ENCODE results near the gene EEF1AKMT4.
A peak's percentile ranks its signal among the peaks of the same experiment; 100 is the strongest.

Gene EEF1AKMT4

DNA sequence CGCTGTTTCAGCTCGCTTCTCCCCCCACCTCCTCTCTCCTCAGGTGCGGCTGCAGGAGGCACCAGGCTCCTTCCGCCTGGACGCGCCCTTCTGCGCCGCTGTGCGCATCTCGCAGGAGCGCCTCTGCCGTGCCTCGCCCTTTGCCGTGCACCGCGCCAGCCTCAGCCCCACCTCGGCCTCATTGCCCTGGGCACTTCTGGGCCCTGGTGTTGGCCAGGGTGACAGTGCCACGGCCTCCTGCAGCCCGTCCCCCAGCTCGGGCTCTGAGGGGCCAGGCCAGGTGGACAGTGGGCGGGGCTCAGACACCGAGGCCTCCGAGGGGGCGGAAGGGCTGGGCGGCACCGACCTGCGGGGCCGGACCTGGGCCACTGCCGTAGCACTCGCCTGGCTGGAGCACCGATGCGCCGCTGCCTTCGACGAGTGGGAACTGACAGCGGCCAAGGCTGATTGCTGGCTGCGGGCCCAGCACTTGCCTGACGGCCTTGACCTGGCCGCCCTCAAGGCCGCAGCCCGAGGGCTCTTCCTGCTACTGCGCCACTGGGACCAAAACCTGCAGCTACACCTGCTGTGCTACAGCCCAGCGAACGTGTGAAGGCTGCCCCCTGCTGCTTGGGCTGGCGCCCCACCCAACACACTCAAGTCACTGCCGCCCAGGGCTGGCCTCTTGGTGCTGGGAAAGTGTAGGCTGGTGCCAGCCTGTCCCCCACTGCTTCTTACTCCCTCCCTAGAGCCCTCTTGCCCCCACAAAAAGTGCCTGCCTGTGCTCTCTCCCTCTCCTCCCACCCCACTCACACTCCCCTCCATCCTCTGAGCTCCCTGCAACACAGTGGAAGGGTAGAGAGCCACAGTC, 7.8 kb upstream of the EEF1AKMT4 start:
- H3K9ac ChIP-seq (ENCODE audit: low read depth in 1 of 2, low read length in 2 of 2), result peak overlapping the region in 1 of 2 donors; percentile 62
- no peaks in the 10 kb centered on the region for H3K9me3 ChIP-seq (ENCODE audit: control insufficient read depth in 2 of 2, low read length in 2 of 2)
- H3K36me3 ChIP-seq (ENCODE audit: control insufficient read depth in 2 of 2, insufficient read depth in 2 of 2, low read length in 2 of 2), result peaks cover 33 to 36% of the 10 kb centered on the region in 2 donors
- H3K27me3 ChIP-seq (ENCODE audit: control insufficient read depth in 2 of 2, insufficient read depth in 2 of 2, low read length in 2 of 2), result no peaks in the 10 kb centered on the region
- peak overlapping the region; percentile 37 to 52 for H3K4me3 ChIP-seq (ENCODE audit: low read length in 2 of 2)
- peak overlapping the region; percentile 29 to 38 for H3K27ac ChIP-seq (ENCODE audit: low read depth in 2 of 2, low read length in 2 of 2)
- peaks cover 0 to 9% of the 10 kb centered on the region in 2 donors for H3K4me1 ChIP-seq (ENCODE audit: control insufficient read depth in 2 of 2, insufficient read depth in 2 of 2, low read length in 2 of 2)

GRCh38 chr3:184242297-184242685, 7.2 kb upstream of the EEF1AKMT4 start:
- Histone ChIP-seq H3K36me3 (ENCODE audit: control insufficient read depth in 2 of 2, insufficient read depth in 2 of 2, low read length in 2 of 2) (peaks cover 33 to 36% of the 10 kb centered on the region in 2 donors), H3K4me3 (ENCODE audit: low read length in 2 of 2) (no peak overlapping the region), H3K27me3 (ENCODE audit: control insufficient read depth in 2 of 2, insufficient read depth in 2 of 2, low read length in 2 of 2) (no peaks in the 10 kb centered on the region), H3K9me3 (ENCODE audit: control insufficient read depth in 2 of 2, low read length in 2 of 2) (no peaks in the 10 kb centered on the region), H3K9ac (ENCODE audit: low read depth in 1 of 2, low read length in 2 of 2) (no peak overlapping the region), H3K4me1 (ENCODE audit: control insufficient read depth in 2 of 2, insufficient read depth in 2 of 2, low read length in 2 of 2) (peaks cover 0 to 9% of the 10 kb centered on the region in 2 donors), H3K27ac (ENCODE audit: low read depth in 2 of 2, low read length in 2 of 2) (no peak overlapping the region)

DNA sequence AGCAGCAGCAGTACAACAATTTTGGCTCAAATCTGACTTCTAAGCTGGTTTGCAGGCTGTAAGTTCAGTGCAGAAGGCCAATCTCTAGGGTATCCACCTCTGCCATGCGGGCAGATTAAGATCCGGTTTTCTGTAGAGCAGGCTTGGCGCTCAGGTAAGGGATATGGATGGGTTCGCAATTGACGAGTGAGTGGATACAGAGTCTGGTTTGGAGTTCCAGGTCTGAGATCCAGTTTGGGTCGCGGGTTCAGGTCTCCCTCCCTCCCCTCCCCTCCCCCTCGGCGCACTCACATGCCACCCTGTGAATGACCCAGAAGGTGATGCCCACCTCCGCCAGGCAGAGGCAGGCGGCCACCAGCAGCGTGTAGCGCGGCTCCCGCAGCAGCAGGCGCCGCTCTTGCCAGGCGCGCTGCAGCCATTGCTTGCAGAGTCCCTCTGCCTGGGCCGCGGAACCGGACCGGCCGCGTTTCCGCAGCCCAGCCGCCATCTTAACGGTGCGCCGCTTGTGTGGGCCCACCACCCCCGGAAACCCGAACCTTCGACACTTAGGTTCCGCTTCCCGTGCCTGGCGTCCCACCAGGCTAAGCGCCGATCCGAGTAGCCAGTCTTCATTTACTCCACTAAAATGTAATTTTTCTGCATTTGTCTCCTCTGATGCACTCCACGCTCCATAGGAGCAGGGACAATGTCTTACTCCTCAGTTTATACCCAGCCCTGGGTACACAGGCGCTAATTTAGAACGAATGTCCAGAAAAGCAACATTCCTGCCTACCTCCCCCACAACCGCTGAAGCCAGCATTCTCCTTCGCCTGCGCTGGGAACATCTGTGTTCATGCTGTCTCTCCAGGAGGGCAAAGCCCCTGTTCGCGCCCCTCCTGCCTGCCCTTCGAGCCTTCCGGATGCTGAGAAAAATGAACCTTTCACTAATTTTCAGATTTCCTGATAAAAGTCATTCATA, 739 bp upstream of the EEF1AKMT4 start, which contains the start of gene ALG3:
Gene ALG3, minus strand, starts transcription at position 509 of the 958 bp plus-strand sequence. Its CDS starts 22 bp downstream, at position 487.
- peak within 1 kb of the TSS; percentile 59 to 92 for H3K27ac ChIP-seq (ENCODE audit: low read depth in 2 of 2, low read length in 2 of 2)
- H3K9me3 ChIP-seq (ENCODE audit: control insufficient read depth in 2 of 2, low read length in 2 of 2), result no peaks in the 10 kb centered on the region
- H3K9ac ChIP-seq (ENCODE audit: low read depth in 1 of 2, low read length in 2 of 2), result peak within 1 kb of the TSS; percentile 82 to 92
- H3K36me3 ChIP-seq (ENCODE audit: control insufficient read depth in 2 of 2, insufficient read depth in 2 of 2, low read length in 2 of 2), result peaks cover 18 to 20% of the 10 kb centered on the region in 2 donors
- peak within 1 kb of the TSS; percentile 74 to 99 for H3K4me3 ChIP-seq (ENCODE audit: low read length in 2 of 2)
- H3K4me1 ChIP-seq (ENCODE audit: control insufficient read depth in 2 of 2, insufficient read depth in 2 of 2, low read length in 2 of 2), result peaks cover 8 to 11% of the 10 kb centered on the region in 2 donors
- no peaks in the 10 kb centered on the region for H3K27me3 ChIP-seq (ENCODE audit: control insufficient read depth in 2 of 2, insufficient read depth in 2 of 2, low read length in 2 of 2)

- H3K27me3 ChIP-seq (ENCODE audit: control insufficient read depth in 2 of 2, insufficient read depth in 2 of 2, low read length in 2 of 2), result no peaks in the 10 kb centered on the region
- no peaks in the 10 kb centered on the region for H3K9me3 ChIP-seq (ENCODE audit: control insufficient read depth in 2 of 2, low read length in 2 of 2)
- peak overlapping the region; percentile 30 to 92 for H3K27ac ChIP-seq (ENCODE audit: low read depth in 2 of 2, low read length in 2 of 2)
- peak overlapping the region; percentile 74 to 99 for H3K4me3 ChIP-seq (ENCODE audit: low read length in 2 of 2)
- H3K4me1 ChIP-seq (ENCODE audit: control insufficient read depth in 2 of 2, insufficient read depth in 2 of 2, low read length in 2 of 2), result peaks cover 8 to 11% of the 10 kb centered on the region in 2 donors
- H3K36me3 ChIP-seq (ENCODE audit: control insufficient read depth in 2 of 2, insufficient read depth in 2 of 2, low read length in 2 of 2), result peaks cover 2 to 4% of the 10 kb centered on the region in 2 donors
- H3K9ac ChIP-seq (ENCODE audit: low read depth in 1 of 2, low read length in 2 of 2), result peak overlapping the region; percentile 58 to 74
Measured at GRCh38 chr3:184250167-184250828, 826 bp downstream of the EEF1AKMT4 start.

DNA sequence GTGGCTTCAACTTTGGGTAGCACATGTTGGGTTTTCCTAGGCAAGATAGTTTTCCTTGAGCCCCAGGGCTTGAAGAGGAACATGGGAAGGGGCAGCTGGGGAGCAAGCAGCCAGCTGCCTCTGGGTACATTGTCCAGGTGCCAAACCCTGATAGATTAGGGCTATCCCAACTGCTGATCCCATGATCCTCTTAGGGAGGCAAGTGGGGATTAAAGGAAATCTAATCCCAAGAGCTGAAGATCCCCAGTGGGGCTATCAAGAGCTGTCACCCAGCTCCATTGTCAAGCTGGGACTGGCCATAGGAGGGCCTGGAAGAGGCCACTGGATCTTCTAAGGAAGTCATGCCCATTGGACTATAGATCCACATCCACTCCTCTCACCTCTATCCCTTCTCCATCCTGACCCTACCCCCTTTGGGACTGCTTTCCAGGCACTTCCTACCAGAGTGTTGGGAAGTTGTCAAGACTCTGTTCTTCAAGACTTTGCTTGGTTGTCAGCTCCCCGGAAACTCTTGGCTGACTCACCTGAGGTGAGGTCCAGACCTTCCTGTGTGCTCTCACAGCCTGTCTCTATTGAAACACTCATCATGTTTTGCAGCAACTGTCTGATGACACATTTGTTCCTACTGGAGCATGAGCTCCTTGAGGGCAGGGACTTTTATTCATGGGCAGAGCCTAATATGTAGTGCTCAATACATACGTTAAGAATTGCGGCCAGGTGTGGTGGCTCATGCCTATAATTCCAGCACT, 6.0 kb downstream of the EEF1AKMT4 start:
- Histone ChIP-seq H3K27ac (ENCODE audit: low read depth in 2 of 2, low read length in 2 of 2) (no peak overlapping the region), H3K9ac (ENCODE audit: low read depth in 1 of 2, low read length in 2 of 2) (no peak overlapping the region), H3K9me3 (ENCODE audit: control insufficient read depth in 2 of 2, low read length in 2 of 2) (no peaks in the 10 kb centered on the region), H3K4me3 (ENCODE audit: low read length in 2 of 2) (no peak overlapping the region), H3K4me1 (ENCODE audit: control insufficient read depth in 2 of 2, insufficient read depth in 2 of 2, low read length in 2 of 2) (no peaks in the 10 kb centered on the region), H3K27me3 (ENCODE audit: control insufficient read depth in 2 of 2, insufficient read depth in 2 of 2, low read length in 2 of 2) (peaks cover 9 to 12% of the 10 kb centered on the region in 2 donors), H3K36me3 (ENCODE audit: control insufficient read depth in 2 of 2, insufficient read depth in 2 of 2, low read length in 2 of 2) (no peaks in the 10 kb centered on the region)

DNA sequence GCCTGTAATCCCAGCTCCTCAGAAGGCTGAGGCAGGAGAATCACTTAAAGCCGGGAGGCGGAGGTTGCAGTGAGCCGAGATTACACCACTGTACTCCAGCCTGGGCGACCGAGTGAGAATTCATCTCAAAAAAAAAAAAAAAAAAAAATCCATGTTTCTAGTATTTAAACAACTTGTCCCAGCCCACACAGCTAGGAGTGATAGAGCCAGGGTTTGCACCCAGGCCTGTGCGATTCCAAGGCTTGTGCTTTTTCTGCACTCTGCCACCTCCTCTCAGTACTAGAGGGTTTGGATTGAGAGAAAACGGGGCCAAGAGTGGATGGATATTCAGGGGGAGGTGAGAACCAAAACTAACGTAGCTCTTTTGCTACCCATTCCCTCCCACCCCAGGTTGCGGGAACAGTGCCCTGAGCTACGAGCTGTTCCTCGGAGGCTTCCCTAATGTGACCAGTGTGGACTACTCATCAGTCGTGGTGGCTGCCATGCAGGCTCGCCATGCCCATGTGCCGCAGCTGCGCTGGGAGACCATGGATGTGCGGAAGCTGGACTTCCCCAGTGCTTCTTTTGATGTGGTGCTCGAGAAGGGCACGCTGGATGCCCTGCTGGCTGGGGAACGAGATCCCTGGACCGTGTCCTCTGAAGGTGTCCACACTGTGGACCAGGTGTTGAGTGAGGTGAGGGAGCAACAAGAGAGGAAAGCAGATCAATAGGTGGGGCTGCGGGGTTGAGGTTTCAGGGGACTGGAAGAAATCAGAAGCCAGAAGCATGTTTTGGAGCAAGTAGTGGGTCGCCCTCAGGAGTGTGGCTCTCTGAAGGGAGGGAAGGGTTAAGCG, 7.8 kb downstream of the EEF1AKMT4 start:
- Histone ChIP-seq H3K27ac (ENCODE audit: low read depth in 2 of 2, low read length in 2 of 2) (no peak overlapping the region), H3K4me3 (ENCODE audit: low read length in 2 of 2) (no peak overlapping the region), H3K36me3 (ENCODE audit: control insufficient read depth in 2 of 2, insufficient read depth in 2 of 2, low read length in 2 of 2) (no peaks in the 10 kb centered on the region), H3K9ac (ENCODE audit: low read depth in 1 of 2, low read length in 2 of 2) (no peak overlapping the region), H3K4me1 (ENCODE audit: control insufficient read depth in 2 of 2, insufficient read depth in 2 of 2, low read length in 2 of 2) (peaks cover 4 to 5% of the 10 kb centered on the region in 2 donors), H3K27me3 (ENCODE audit: control insufficient read depth in 2 of 2, insufficient read depth in 2 of 2, low read length in 2 of 2) (peaks cover 16 to 19% of the 10 kb centered on the region in 2 donors), H3K9me3 (ENCODE audit: control insufficient read depth in 2 of 2, low read length in 2 of 2) (no peaks in the 10 kb centered on the region)

- Histone ChIP-seq H3K9ac (ENCODE audit: low read depth in 1 of 2, low read length in 2 of 2) (no peak overlapping the region), H3K4me3 (ENCODE audit: low read length in 2 of 2) (no peak overlapping the region), H3K4me1 (ENCODE audit: control insufficient read depth in 2 of 2, insufficient read depth in 2 of 2, low read length in 2 of 2) (peaks cover 4 to 5% of the 10 kb centered on the region in 2 donors), H3K36me3 (ENCODE audit: control insufficient read depth in 2 of 2, insufficient read depth in 2 of 2, low read length in 2 of 2) (no peaks in the 10 kb centered on the region), H3K27me3 (ENCODE audit: control insufficient read depth in 2 of 2, insufficient read depth in 2 of 2, low read length in 2 of 2) (peaks cover 23 to 24% of the 10 kb centered on the region in 2 donors), H3K27ac (ENCODE audit: low read depth in 2 of 2, low read length in 2 of 2) (no peak overlapping the region), H3K9me3 (ENCODE audit: control insufficient read depth in 2 of 2, low read length in 2 of 2) (no peaks in the 10 kb centered on the region)
Measured at GRCh38 chr3:184258926-184259325, 9.5 kb downstream of the EEF1AKMT4 start.

DNA sequence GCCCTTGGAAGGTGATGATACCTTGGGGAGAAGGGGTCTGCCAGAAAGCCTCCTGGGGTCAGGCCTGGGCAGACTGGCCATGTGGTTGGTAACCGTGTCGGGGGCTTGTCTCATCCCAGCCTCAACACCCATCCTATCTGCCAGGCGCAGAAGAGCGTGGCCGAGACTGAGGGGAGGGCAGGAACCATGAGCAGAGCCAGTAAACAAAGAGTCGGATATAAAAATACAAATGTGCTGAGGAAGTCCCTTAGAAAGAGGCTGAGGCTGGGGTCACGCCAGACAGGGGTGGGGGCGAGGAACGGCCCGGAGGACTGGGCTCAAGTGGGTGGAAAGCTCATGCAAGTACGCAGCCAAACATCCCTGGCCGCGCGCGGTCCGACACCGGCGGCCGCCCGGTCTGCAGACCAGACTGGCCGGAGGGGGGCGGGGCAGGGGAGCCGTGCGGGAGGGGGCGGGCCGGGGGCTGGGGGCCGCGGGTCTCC, 10.0 kb downstream of the EEF1AKMT4 start:
- peaks cover 4 to 5% of the 10 kb centered on the region in 2 donors for H3K4me1 ChIP-seq (ENCODE audit: control insufficient read depth in 2 of 2, insufficient read depth in 2 of 2, low read length in 2 of 2)
- no peak overlapping the region for H3K4me3 ChIP-seq (ENCODE audit: low read length in 2 of 2)
- H3K27me3 ChIP-seq (ENCODE audit: control insufficient read depth in 2 of 2, insufficient read depth in 2 of 2, low read length in 2 of 2), result peaks cover 24 to 25% of the 10 kb centered on the region in 2 donors
- H3K36me3 ChIP-seq (ENCODE audit: control insufficient read depth in 2 of 2, insufficient read depth in 2 of 2, low read length in 2 of 2), result no peaks in the 10 kb centered on the region
- no peak overlapping the region for H3K27ac ChIP-seq (ENCODE audit: low read depth in 2 of 2, low read length in 2 of 2)
- H3K9me3 ChIP-seq (ENCODE audit: control insufficient read depth in 2 of 2, low read length in 2 of 2), result no peaks in the 10 kb centered on the region
- H3K9ac ChIP-seq (ENCODE audit: low read depth in 1 of 2, low read length in 2 of 2), result no peak overlapping the region
